ENCODE results near the gene HSD17B1. TPM values are rescaled to one million over a fixed set of nuclear protein-coding genes. Genes with fewer than 3 reads are reported as not detected.

HSD17B1 gene
- total and polyA plus RNA-seq, 12 donors = 0.50 to 2.6 (median 0.89) TPM

- 53 to 61% methylated on average over 3 of the region's 3 CpGs for WGBS, 2 donors
- ATAC-seq = no peak
- H3K27me3 ChIP-seq = no peaks in the 10 kb centered on the region
- intact Hi-C loops (cut with DNase I) = loop anchor here in 5 of 10 donors (5.0 to 10.0 kb wide), 6 partner anchors 124 to 564 kb away; partner anchors contain the start of genes CNP (in 1 of the 5), HCRT (in 1 of the 5) and KCNH4 (in 1 of the 5)
- no peak for TF ChIP-seq CTCF (IDR thresholded peaks at IDR 0.05)
- H3K9me3 ChIP-seq = no peaks in the 10 kb centered on the region
- H3K4me1 ChIP-seq = peaks cover 10 to 57% (median 27%) of the 10 kb centered on the region in 9 donors
- no peak overlapping the region for H3K4me3 ChIP-seq
- DNase-seq = no peak
- no peak overlapping the region for H3K27ac ChIP-seq
- H3K36me3 ChIP-seq = no peaks in the 10 kb centered on the region
These were observed 23.7 kb upstream of the HSD17B1 start for GRCh38 chr17:42529061-42529460.

- Histone ChIP-seq H3K36me3 (no peaks in the 10 kb centered on the region), H3K27me3 (no peaks in the 10 kb centered on the region), H3K4me1 (peaks cover 11 to 60% (median 32%) of the 10 kb centered on the region in 9 donors), H3K9me3 (no peaks in the 10 kb centered on the region), H3K27ac (peak overlapping the region in 7 of 10 donors; percentile 11 to 88 (median 83)), H3K4me3 (no peak overlapping the region)
- intact Hi-C loops (cut with DNase I) = no loop called here
- WGBS, 2 donors = 94 to 98% methylated on average over 2 of the region's 2 CpGs
- TF ChIP-seq CTCF (IDR thresholded peaks at IDR 0.05) = no peak
- no peak for DNase-seq
- ATAC-seq = no peak
These were observed 21.7 kb upstream of the HSD17B1 start for GRCh38 chr17:42530952-42531454.

- peak in 7 of 8 donors; percentile 18 to 47 (median 20) for ATAC-seq
- TF ChIP-seq CTCF (IDR thresholded peaks at IDR 0.05) = peak; percentile 29 to 65 (median 53)
These were observed 21.0 kb upstream of the HSD17B1 start for GRCh38 chr17:42531455-42532354.

More at GRCh38 chr17:42531455-42532354, 21.0 kb upstream of the HSD17B1 start:
- no peaks in the 10 kb centered on the region for H3K27me3 ChIP-seq
- intact Hi-C loops (cut with DNase I) = no loop called here
- DNase-seq = peak in 1 of 2 donors; percentile 77
- peak overlapping the region in 9 of 10 donors; percentile 43 to 66 (median 61) for H3K4me3 ChIP-seq
- H3K4me1 ChIP-seq = peaks cover 6 to 56% (median 25%) of the 10 kb centered on the region in 9 donors
- H3K9me3 ChIP-seq = no peaks in the 10 kb centered on the region
- H3K36me3 ChIP-seq = no peaks in the 10 kb centered on the region
- peak overlapping the region; percentile 14 to 88 (median 82) for H3K27ac ChIP-seq
- WGBS, 2 donors = 11 to 12% methylated on average over 57 to 60 of the region's 60 CpGs

All from heart right ventricle (tissue), 16 donors.